ENCODE results near the gene CENPE.

Gene CENPE

DNA sequence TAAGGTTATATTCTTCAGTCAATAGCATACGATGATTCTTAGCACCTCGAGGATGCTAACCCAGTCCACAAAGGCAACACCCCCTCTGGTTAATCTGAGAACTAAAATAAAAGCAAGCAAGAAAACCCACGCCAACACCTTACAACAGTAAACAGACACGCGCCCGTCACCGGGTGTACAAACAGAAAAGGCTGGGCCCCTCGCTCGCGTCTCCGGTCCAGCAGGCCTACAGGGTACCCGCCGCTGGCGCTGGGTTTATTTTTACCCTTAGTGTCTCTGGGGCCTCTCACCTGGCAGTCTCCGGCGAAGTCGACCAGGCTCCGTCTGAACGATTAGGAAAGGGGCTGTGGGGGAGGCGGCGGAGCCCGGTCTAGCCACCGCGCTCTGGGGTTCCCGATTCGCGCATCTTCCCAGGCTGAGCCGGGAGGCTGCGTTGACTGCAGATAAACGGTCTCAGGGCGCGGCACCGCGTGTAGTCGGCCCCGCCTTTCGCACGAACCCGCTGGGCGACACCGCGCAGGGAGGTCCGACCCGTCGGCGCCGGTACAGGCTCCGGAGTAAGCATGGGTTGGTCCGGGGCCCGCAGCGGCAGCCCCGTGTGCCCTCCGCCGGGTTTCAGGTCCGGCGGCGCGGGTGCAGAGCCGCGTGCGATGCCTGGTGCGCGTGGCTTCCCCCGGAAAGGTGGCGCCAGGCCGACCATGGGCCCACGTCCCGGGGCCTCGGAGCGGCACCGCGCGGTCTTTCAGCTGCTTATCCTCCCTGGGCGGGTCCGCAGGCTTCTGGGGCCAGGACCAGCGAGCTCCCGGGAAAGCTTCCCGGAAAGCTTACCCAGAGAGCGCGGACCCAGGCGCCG lies 122.0 kb downstream of the CENPE start:
- no peak for FAIRE-seq
- peak; percentile 29 for DNase-seq (ENCODE audit: insufficient read length, low spot score)
- TF ChIP-seq, protein P1, sequence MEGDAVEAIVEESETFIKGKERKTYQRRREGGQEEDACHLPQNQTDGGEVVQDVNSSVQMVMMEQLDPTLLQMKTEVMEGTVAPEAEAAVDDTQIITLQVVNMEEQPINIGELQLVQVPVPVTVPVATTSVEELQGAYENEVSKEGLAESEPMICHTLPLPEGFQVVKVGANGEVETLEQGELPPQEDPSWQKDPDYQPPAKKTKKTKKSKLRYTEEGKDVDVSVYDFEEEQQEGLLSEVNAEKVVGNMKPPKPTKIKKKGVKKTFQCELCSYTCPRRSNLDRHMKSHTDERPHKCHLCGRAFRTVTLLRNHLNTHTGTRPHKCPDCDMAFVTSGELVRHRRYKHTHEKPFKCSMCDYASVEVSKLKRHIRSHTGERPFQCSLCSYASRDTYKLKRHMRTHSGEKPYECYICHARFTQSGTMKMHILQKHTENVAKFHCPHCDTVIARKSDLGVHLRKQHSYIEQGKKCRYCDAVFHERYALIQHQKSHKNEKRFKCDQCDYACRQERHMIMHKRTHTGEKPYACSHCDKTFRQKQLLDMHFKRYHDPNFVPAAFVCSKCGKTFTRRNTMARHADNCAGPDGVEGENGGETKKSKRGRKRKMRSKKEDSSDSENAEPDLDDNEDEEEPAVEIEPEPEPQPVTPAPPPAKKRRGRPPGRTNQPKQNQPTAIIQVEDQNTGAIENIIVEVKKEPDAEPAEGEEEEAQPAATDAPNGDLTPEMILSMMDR (IDR thresholded peaks at IDR 0.05; ENCODE audit: insufficient read depth, missing control alignments), result no peak

DNA sequence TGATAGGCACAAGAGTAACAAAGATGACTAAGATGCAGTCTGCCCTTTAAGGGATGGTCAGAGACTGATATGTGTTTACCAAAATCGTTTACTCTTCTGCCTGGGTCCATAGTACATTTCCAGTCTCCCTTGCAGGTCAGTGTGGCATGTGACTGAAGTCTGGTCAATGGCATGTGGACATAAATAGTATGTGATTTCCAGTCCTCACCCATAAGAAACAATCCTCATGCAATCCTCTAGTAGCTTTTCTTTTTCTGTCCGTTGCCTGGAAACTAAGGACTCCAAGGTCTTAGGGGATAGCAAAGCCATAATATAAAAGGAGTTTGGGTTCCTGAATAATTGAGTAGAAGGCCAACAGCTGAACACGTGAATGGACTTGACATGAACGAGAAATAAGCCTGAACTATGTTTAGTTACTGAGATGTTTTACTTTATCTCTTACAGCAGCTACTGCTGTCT lies 122.7 kb downstream of the CENPE start:
- no peak for FAIRE-seq
- TF ChIP-seq, protein P1 (IDR thresholded peaks at IDR 0.05; ENCODE audit: insufficient read depth, missing control alignments), result no peak

DNA sequence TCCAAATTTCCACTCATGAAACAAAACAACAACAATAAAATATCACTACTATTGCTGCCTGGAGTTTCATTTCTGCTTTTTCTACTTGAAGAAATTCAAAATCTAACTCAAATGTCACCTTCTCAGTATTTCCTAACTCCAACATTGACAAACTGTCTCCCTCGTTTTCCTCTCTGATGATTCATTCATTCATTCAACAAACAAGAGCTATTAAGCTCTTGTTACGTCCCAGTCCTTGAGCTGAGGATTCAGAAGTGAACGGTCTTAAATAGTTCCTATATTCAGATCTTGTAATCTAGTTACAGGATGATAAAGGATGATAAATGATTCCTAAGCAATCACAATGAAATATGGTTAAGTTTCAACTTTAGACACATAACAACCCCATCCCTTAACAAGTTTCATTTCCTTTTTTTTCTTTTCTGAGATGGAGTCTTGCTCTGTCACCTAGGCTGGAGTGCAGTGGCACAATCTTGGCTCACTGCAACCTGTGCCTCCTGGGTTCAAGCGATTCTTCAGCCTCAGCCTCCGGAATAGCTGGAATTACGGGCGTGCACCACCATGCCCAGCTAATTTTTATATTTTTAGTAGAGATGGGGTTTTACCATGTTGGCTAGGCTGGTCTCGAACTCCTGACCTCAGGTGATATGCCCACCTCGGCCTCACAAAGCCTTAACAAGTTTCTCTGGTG lies 123.3 kb downstream of the CENPE start:
- DNase-seq (ENCODE audit: insufficient read length, low spot score), result no peak
- TF ChIP-seq, protein P1 (IDR thresholded peaks at IDR 0.05; ENCODE audit: insufficient read depth, missing control alignments), result no peak
- no peak for FAIRE-seq

More for the DNA sequence above, 122.7 kb downstream of the CENPE start:
- no peak for DNase-seq (ENCODE audit: insufficient read length, low spot score)

DNA sequence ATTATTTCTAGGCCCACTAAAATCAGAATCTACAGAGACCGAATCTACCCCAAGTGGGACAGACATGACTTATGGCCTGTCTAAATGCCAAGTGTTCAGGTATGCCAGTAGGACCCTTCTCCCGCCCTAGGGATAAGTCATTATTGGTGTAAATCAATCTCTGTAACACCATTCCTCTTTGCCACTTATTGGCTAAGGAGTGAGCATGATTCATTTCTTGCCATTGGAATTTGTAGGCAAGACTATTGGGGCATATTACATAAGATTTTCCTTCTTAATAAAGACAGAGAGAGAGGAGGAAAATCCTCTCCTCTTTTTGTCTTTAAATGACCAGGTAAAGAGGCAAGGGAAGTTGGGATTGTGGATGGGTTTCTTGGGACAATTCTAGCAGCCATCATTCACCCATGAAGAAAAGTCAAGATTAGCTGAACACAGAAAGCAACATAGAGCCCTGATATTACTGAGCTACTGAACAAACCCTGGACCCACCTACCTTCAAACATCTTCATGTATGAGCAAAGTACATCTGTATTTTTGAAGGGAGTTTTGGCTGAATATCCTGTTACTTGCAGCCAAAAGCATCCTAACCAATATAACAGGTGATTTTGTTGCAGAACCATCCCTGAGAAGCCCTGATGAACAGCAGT lies 124.2 kb downstream of the CENPE start:
- TF ChIP-seq, protein P1 (IDR thresholded peaks at IDR 0.05; ENCODE audit: insufficient read depth, missing control alignments), result no peak
- no peak for FAIRE-seq
- DNase-seq (ENCODE audit: insufficient read length, low spot score), result no peak

DNA sequence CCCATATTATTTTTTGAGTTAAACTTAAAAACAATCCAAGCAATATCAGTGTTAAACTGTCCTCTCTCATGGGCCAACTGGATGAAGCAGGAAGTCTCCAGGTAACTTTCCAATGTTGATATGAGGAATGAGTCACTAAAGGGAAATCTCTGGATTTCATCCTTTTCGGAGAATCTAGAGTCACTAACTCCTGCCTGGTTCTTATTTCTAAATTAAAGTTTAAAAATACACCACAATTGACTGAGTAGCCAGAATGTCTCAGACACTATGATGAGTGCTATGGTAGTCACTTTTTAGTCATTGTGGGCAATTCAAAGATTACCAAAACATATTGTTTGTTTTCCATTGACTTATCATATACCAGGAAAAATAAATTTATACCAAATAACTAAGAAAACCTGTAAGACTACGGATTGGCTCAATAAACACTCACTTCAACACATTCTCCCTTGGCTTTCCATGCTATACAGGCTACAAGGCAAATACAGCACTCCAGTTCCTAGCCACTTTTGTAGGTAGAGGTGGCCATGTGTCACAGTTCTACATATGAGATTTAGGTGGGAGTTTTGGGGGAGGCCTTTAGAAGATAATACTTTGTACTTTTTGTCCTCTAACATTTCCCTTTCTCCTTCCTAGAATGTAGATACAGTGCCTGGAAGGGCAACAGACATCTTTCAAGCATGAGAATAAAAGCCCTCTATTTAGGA lies 130.1 kb downstream of the CENPE start:
- TF ChIP-seq, protein P1 (IDR thresholded peaks at IDR 0.05; ENCODE audit: insufficient read depth, missing control alignments), result no peak
- DNase-seq (ENCODE audit: insufficient read length, low spot score) (no peak), FAIRE-seq (no peak)

DNA sequence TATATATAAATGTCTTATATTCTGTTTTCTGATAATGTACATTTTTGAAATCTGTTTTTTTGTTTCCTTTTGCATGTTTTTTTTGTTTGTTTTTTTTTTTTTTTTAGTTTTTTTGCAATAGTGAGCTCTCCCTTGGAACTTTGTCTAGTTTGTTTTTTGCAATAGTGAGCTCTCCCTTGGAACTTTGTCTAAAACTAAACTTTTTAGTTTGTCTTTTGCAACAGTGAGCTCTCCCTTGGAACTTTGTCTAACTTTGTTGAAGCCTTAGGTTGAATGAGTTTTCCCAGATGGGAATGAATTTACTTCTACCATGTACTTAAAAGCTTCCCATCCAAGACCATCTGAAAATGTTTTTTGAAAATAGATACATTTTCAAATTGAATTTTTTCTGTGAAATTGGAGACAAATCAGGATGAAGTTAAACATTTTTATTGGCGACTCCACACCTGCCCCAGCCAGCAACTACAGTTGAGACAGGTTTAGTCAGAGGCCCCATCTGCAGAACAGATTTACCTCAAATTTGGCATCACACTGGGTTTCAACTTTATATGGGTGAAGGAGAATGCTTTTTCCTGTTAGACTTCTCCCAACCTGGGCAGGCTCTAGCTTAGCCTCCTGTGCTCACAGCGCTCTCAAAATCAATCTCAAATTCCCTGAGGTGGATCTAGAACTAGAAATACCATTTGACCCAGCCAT lies 137.5 kb downstream of the CENPE start:
- DNase-seq (ENCODE audit: insufficient read length, low spot score), result no peak
- no peak for FAIRE-seq
- TF ChIP-seq, protein P1 (IDR thresholded peaks at IDR 0.05; ENCODE audit: insufficient read depth, missing control alignments), result no peak

Data from D721Med (cell line).